IMR-90 (cell line): ENCODE results near the gene FLNA.
"Not testable (repeated sequence)": the region's sequence is repeated elsewhere in the genome, so short reads cannot be mapped to it uniquely, and the experiment has no call there.

ENCODE experiments used
- MXI1 ChIP-seq: IDR thresholded peaks from 2 replicates; pipeline ENCODE4 v1.6.1; 2012; ENCODE audit warnings: low read depth, mild to moderate bottlenecking, low read length, moderate library complexity, borderline replicate concordance
- POLR2A ChIP-seq: IDR thresholded peaks from 2 replicates; pipeline ENCODE4 v1.6.1; 2012; ENCODE audit warnings: mild to moderate bottlenecking, low read depth, low read length
- RAD21 ChIP-seq: IDR thresholded peaks from 2 replicates; pipeline ENCODE4 v1.6.1; 2012; ENCODE audit warnings: low read length, improper control_type of control experiment
- TF ChIP-seq, protein P1 (sequence below): conservative IDR thresholded peaks from 2 replicates; pipeline ENCODE4 v1.5.1; 2012; ENCODE audit warnings: mild to moderate bottlenecking, low read depth, low read length, improper control_type of control experiment

DNA sequence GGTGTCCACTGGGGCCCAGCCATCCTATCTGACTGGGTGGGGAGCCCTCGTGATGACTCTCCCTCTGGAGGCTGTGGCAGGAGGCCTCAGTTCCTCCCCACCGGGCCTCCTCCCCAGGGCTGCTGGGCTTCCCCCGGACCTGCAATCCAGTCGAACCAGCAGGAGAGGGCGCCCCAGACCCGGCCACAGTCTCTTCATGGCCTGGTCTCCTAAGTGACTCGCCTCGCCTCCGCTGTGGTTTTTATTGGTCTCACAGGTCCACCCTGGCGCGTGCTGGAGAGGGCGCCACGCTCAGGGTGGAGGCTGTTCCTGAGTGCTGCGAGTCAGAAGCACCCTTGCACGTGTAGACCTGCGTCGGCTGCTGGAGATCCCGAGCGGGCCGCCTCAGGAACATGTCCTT, 30.8 kb downstream of the FLNA start:
- TF ChIP-seq, protein P1, sequence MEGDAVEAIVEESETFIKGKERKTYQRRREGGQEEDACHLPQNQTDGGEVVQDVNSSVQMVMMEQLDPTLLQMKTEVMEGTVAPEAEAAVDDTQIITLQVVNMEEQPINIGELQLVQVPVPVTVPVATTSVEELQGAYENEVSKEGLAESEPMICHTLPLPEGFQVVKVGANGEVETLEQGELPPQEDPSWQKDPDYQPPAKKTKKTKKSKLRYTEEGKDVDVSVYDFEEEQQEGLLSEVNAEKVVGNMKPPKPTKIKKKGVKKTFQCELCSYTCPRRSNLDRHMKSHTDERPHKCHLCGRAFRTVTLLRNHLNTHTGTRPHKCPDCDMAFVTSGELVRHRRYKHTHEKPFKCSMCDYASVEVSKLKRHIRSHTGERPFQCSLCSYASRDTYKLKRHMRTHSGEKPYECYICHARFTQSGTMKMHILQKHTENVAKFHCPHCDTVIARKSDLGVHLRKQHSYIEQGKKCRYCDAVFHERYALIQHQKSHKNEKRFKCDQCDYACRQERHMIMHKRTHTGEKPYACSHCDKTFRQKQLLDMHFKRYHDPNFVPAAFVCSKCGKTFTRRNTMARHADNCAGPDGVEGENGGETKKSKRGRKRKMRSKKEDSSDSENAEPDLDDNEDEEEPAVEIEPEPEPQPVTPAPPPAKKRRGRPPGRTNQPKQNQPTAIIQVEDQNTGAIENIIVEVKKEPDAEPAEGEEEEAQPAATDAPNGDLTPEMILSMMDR = not testable (repeated sequence)
- not testable (repeated sequence) for TF ChIP-seq POLR2A, MXI1, RAD21
